HL-60 (cell line): ENCODE results near the gene PROM1.

Source experiments
- DNase-seq, 2 experiments: peaks; one replicate each; pipeline ENCODE4 v3.0.0-alpha.2; 2010 to 2020; ENCODE audit warnings: low read depth in 1 of 2, low spot score in 1 of 2
- H3K27ac ChIP-seq: fragments of 250-450 bp; sonication (Bioruptor Pico); replicated peaks from 2 replicates; pipeline ENCODE4 v1.5.1; 2020; ENCODE audit warnings: mild to moderate bottlenecking, moderate library complexity
- H3K27me3 ChIP-seq: fragments of 250-450 bp; sonication (Bioruptor Pico); 2 replicates; pipeline ENCODE4 v1.5.1; 2021; ENCODE audit warnings: mild to moderate bottlenecking, moderate library complexity; ENCODE audit not compliant: insufficient read depth, poor library complexity, severe bottlenecking
- H3K4me3 ChIP-seq: replicated peaks from 2 replicates; pipeline ENCODE4 v1.5.1; 2011; ENCODE audit warnings: mild to moderate bottlenecking, control low read depth, low read length; ENCODE audit not compliant: insufficient read depth
- CTCF ChIP-seq: IDR thresholded peaks from one replicate; pipeline ENCODE4 v1.5.1; 2011; ENCODE audit warnings: low read length, control low read depth, inconsistent platforms; ENCODE audit not compliant: insufficient read depth
- GABPA ChIP-seq: IDR thresholded peaks from 2 replicates; pipeline ENCODE4 v1.6.1; 2012; ENCODE audit warnings: low read depth
- POLR2AphosphoS5 ChIP-seq: IDR thresholded peaks from 2 replicates; pipeline ENCODE4 v1.6.1; 2012; ENCODE audit warnings: low read depth
- REST ChIP-seq: IDR thresholded peaks from 2 replicates; pipeline ENCODE4 v1.6.1; 2012; ENCODE audit warnings: low read depth; ENCODE audit not compliant: insufficient replicate concordance
- SPI1 ChIP-seq: IDR thresholded peaks from 2 replicates; pipeline ENCODE4 v1.6.1; 2012; ENCODE audit warnings: low read depth, mild to moderate bottlenecking, borderline replicate concordance

Gene PROM1

GRCh38 chr4:16088601-16089000 is 4.8 kb upstream of the PROM1 start:
- TF ChIP-seq GABPA (no peak), CTCF (no peak), SPI1 (no peak)
- no peak for DNase-seq

GRCh38 chr4:16085822-16086221 is 2.0 kb upstream of the PROM1 start:
- TF ChIP-seq REST (no peak), GABPA (no peak), POLR2AphosphoS5 (no peak), SPI1 (no peak), CTCF (no peak)
- no peak overlapping the region for H3K4me3 ChIP-seq
- H3K27me3 ChIP-seq: peaks cover 65% of the 10 kb centered on the region
- no peak for DNase-seq
- H3K27ac ChIP-seq: no peak overlapping the region

More at GRCh38 chr4:16088601-16089000, 4.8 kb upstream of the PROM1 start:
- peaks cover 45% of the 10 kb centered on the region for H3K27me3 ChIP-seq
- no peak overlapping the region for H3K27ac ChIP-seq
- no peak overlapping the region for H3K4me3 ChIP-seq

- no peak for TF ChIP-seq SPI1
- no peak for TF ChIP-seq GABPA
- no peak for TF ChIP-seq REST
- no peak for TF ChIP-seq POLR2AphosphoS5
- TF ChIP-seq CTCF: no peak
- peaks cover 56% of the 10 kb centered on the region for H3K27me3 ChIP-seq
- H3K27ac ChIP-seq: no peak overlapping the region
- peak in 1 of 2 experiments; percentile 23 for DNase-seq
- H3K4me3 ChIP-seq: peak overlapping the region; percentile 24
Observed at GRCh38 chr4:16082426-16083240, 1.2 kb downstream of the PROM1 start.

GRCh38 chr4:16082041-16082425 is 1.8 kb downstream of the PROM1 start:
- DNase-seq: no peak
- Histone ChIP-seq H3K4me3 (no peak overlapping the region), H3K27ac (no peak overlapping the region), H3K27me3 (peaks cover 52% of the 10 kb centered on the region)
- TF ChIP-seq POLR2AphosphoS5: no peak
- no peak for TF ChIP-seq SPI1
